GM21528 (cell line): ENCODE results near the gene PTPRG.
A peak's percentile ranks its signal among the peaks of the same experiment; 100 is the strongest.
"Not testable (repeated sequence)": the region's sequence is repeated elsewhere in the genome, so short reads cannot be mapped to it uniquely, and the experiment has no call there.

Experiments used
- ATAC-seq: cut with Tn5 transposase; IDR thresholded peaks from one replicate; pipeline ENCODE4 v1.9.1; 2021; ENCODE audit warnings: mild to moderate bottlenecking, moderate library complexity; ENCODE audit not compliant: unreplicated experiment, low FRiP score

PTPRG gene

GRCh38 chr3:61561374-61562041 is at the start of gene PTPRG:
PTPRG (plus strand) TSS chr3:61561571; CDS start chr3:61562288, 717 bp downstream.
- peak; percentile 71 for ATAC-seq

- no peak for ATAC-seq
Measured at GRCh38 chr3:61518590-61518989, 42.8 kb upstream of the PTPRG start.

- ATAC-seq, result peak; percentile 81
Measured at GRCh38 chr3:61520966-61521628, 40.3 kb upstream of the PTPRG start.

- ATAC-seq, result no peak
Measured at GRCh38 chr3:61522060-61522459, 39.3 kb upstream of the PTPRG start.

DNA sequence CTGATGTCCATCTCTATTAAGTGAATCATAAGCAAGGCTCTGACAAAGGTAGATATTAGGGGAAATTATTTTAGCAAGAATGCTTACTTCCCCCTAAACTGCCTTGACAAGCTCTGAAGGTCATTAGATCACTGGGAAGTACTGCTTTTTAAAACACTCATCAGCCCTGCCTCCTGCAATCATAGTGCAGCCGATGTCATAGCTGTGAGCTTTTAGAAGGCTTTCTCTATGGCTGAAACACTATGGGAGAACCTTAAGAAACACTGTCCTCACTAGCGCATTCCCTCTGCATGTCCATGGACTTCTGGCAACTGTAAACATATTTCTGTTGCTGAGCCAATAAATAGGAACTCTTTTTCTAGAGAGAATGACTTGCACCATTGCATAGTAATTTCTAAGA is 38.7 kb upstream of the PTPRG start:
- no peak for ATAC-seq

DNA sequence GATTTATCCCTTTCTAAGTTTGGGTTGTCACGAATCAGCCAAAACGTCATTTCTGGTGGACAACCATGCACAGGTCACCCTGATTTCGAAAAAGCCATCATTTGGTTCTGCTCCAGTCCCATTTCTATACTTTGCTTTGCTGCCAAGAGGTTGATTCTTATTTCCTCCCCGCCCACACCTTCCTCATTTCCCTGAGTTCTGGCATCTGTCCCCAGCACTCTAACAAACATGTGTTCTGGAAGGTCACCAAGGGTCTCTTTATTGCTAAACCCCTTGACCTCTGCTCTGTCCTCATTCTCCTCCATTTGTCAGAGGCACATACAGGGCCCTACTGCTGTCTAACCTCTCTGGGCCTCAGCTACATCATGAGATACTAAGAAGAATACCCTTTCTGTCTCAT is 36.4 kb upstream of the PTPRG start:
- no peak for ATAC-seq

- ATAC-seq, result no peak
Measured at GRCh38 chr3:61526308-61526707, 35.1 kb upstream of the PTPRG start.

DNA sequence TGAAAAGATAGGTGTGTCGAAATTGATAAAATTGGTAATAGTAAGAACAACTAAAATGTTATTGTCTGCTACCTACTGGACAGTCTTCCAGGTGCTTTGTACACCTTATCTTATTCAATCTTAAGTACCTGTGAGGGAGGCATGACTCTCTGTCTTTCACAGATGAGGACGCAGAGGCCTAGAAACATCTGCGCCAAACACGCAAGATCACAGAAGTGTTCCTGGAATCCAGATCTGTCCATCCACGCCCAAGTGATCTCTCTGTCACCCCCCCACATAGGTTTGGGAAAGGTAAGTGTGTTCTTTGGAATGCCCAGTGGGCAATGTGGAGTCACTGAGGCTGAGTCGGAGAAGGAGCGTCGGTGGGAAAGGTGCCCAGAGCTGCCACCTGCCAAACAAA is 34.4 kb upstream of the PTPRG start:
- ATAC-seq, result no peak

DNA sequence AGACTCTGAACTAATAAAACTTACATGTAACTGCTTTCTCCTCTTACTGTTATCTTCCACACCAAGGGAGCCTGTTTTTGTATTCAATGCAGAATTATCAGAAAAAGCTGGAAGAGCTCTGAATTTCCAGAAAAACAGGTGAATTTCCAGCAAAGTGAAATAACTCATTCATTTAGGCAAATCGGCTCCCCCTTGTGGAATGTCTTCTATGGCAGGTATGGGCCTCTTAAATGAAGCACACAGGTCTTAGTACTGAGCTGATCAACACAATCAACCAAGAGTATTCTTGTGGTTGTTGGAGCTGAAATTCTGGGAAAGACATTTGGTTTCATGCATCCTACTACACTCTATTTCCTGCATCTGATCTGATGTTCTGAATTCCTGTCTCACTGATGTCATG is 31.0 kb upstream of the PTPRG start:
- ATAC-seq, result no peak

- ATAC-seq, result no peak
Measured at GRCh38 chr3:61531528-61531927, 29.8 kb upstream of the PTPRG start.

- no peak for ATAC-seq
Measured at GRCh38 chr3:61532739-61533500, 28.5 kb upstream of the PTPRG start.

- no peak for ATAC-seq
Measured at GRCh38 chr3:61535826-61536225, 25.5 kb upstream of the PTPRG start.

DNA sequence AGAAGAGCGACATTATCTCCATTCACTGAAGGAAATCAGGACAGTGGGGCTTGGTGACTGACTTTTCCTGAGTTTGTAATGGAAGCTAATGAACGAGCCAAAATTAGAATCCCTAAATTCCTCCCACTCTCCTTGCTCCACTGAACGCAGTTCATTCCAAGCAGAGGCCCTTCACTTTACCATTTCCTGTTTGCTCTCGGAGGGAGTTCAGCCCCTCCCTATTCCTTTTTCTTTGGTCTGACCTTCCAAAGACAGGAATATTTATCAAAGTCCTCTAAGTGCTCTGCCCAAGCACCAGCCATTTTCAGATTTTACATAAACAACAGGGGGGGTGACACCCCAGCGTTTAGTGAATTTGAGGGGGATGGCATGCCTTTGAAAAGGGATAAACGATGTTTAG is 24.0 kb upstream of the PTPRG start:
- no peak for ATAC-seq

DNA sequence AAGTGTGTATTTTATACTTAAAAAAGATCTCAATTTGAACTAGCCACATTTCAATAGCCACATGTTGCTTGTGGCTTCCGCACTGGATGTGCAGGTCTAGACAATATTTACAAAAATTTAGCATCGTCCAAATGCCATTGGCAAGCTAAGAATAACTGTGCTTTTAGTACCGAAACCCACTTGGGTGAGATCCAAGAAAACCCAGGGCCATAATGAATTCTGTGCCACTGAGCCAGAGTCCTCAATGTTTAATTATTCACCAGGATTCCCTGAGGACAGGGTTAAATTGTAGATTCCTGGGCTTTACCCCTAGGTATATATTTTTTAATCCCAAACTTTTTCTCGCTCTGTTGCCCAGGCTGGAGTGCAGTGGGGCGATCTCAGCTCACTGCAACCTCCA is 22.9 kb upstream of the PTPRG start:
- no peak for ATAC-seq

DNA sequence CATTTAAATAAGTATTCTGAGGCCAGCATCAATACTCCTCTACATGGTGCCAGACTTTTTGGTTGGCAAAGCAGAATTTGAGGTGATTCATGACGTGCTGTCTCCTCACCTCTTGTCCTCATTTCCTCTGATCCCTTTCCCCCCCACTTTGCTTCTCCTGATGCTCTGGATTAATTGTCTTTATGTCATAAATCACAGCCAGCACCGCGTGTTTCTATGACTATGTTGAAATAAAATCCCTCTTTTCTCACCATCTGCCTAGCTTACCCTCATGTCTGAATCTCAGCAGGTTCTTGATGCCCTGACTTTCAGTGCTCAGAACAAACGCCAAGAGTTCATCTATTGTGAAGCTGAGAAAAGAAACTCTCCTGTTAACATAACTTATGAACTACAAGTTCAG is 19.7 kb upstream of the PTPRG start:
- ATAC-seq, result no peak

DNA sequence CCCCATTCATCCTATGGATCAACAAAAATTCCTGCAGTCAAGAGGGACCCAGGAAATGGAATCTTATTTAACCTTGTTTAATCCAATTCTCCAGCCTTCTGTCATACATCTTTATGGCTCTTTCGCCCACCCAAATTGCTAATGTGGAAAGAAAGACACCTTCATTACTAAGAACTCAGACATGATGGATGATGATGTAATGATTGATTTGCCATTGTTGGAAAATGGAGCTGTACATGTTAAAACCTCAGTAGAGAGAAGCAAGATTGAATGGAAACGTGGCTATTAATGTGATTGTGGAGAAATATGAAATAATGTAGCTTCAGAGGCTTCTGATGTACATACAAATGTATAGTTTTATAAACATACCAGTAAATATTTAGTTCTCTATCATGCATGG is 15.7 kb upstream of the PTPRG start:
- no peak for ATAC-seq

- ATAC-seq, result no peak
Measured at GRCh38 chr3:61547625-61548024, 13.7 kb upstream of the PTPRG start.

GRCh38 chr3:61552704-61553103 is 8.7 kb upstream of the PTPRG start:
- not testable (repeated sequence) for ATAC-seq

GRCh38 chr3:61559136-61559731 is 2.1 kb upstream of the PTPRG start:
- no peak for ATAC-seq

- peak; percentile 61 for ATAC-seq
Measured at GRCh38 chr3:61560517-61561373, 626 bp upstream of the PTPRG start.
